Activated CD4-positive, alpha-beta T cell treated with anti-CD3 and anti-CD28 coated beads for 1 hour (primary cell): ENCODE measurements around the gene EML5.
"Not testable (repeated sequence)": the region's sequence is repeated elsewhere in the genome, so short reads cannot be mapped to it uniquely, and the experiment has no call there.

ENCODE experiments used
- DNase-seq: peaks from one replicate; pipeline ENCODE4 v3.0.0-alpha.2; 2020

EML5 gene

DNA sequence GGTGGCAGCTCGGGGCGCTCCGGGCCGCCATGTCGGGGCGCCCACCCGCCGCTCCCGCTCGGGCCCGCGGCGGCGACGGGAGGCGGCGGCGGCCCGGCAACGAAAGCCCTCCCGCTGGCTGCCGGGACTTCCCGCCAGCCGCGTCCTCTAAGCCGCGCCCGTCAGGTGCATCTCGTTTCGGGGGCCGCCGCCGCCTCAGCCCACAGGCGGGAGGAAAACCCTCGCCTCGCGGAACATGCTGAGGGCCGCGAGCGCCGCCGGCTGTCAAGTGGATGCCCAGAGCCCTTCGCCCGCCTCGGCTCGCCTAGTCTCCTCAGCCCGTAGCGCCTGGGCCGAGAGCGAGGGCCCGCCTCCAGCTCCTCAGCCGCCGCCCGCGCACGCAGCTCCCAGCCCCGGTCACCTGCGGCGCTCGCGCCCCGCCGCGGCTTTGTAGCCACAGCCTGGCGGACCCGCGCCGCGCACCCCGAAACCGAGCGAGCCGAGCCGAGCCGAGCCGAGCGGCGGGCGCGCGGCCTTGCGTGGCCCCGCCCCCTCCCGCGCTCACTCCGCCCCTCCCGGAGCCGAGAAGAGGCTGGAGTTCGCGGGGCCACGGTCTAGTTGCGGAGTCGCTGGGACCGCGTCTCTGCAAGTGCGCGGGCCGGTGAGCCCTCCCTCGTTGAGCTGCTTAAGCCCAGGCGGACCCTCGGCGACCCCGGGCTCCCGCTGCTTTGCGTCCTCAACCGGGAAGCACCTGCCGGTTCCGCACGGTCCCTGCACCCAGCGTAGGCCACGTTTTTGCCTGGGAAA lies at the start of gene EML5:
Gene EML5, minus strand, starts transcription at position 481 of the 786 bp plus-strand sequence. Its CDS starts 450 bp downstream, at position 31.
- DNase-seq: peak; percentile 77

- no peak for DNase-seq
Observed at GRCh38 chr14:88842414-88842813, 49.7 kb upstream of the EML5 start.

GRCh38 chr14:88841741-88842140 lies 49.0 kb upstream of the EML5 start:
- DNase-seq: no peak

- DNase-seq: no peak
Observed at GRCh38 chr14:88840926-88841325, 48.2 kb upstream of the EML5 start.

GRCh38 chr14:88838015-88838414 lies 45.3 kb upstream of the EML5 start:
- no peak for DNase-seq

GRCh38 chr14:88837495-88837894 lies 44.7 kb upstream of the EML5 start:
- no peak for DNase-seq

GRCh38 chr14:88835661-88836060 lies 42.9 kb upstream of the EML5 start:
- DNase-seq: no peak

- no peak for DNase-seq
Observed at GRCh38 chr14:88834883-88835431, 42.2 kb upstream of the EML5 start.

GRCh38 chr14:88831284-88831683 lies 38.5 kb upstream of the EML5 start:
- DNase-seq: no peak

DNA sequence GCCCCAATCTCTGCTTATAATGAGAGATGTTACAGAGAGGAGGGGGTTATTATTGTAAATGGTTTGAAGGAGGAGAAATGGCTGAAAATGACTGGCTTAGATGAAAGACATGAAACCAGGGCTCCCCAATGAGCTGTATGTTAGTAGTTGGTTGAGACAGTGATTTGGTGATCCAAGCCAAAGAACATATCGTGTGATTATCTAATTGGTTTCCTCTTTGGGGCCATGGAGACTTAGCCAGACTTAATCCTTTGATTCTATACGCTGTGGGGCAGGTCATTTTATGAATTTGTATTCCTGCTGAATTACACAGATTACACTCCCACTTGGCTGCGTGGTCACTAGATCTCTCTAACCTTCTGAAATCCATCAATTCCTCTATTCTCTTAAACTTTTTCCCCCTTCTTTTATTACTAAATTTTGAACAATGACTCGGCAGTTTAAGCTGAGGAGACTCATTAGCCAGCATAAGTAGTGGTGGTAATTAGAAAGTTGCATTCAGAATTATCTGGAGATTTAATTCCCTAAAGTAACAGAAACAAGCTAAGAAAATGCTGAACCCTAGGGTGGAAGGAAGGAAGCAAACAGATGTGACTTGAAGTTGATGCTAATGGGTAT lies 37.0 kb upstream of the EML5 start:
- DNase-seq: no peak

DNA sequence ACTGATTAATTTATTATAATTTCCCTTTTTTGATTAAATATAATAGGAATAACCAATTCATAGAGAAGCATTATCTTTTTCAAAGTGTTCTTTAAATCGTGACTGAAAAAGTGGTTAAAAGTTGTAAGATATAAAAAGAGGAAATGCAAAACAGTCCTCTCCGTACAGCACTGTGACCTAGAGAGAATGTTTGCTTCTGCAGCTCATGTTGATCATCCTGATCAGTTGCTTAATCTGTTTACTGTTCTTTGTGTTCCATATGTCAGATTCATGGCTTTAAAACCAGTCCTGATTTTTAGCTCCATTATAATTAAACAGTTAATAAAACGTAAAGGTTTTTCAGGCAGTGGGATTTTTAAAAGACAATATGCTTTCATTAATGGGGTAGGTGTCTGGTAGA lies 36.4 kb upstream of the EML5 start:
- DNase-seq: no peak

GRCh38 chr14:88825503-88825902 lies 32.8 kb upstream of the EML5 start:
- no peak for DNase-seq

DNA sequence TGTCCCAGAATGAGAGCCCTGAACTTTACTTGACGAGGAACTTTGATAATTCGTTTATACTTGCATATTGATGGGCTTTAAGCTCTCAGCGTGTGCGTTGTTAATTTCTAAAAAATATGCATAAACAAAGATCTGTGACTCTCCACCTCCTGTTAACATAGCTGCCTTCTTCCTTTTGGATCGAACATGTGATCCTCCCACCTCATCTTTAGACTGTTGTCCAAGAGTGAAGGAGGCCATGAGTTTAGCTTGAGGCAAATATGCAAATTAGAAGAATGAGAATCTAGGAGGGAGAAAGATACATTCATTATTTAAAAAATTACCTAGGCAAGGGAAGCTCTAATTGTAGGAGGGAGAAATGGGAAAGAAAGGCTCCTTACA lies 32.3 kb upstream of the EML5 start:
- no peak for DNase-seq

DNA sequence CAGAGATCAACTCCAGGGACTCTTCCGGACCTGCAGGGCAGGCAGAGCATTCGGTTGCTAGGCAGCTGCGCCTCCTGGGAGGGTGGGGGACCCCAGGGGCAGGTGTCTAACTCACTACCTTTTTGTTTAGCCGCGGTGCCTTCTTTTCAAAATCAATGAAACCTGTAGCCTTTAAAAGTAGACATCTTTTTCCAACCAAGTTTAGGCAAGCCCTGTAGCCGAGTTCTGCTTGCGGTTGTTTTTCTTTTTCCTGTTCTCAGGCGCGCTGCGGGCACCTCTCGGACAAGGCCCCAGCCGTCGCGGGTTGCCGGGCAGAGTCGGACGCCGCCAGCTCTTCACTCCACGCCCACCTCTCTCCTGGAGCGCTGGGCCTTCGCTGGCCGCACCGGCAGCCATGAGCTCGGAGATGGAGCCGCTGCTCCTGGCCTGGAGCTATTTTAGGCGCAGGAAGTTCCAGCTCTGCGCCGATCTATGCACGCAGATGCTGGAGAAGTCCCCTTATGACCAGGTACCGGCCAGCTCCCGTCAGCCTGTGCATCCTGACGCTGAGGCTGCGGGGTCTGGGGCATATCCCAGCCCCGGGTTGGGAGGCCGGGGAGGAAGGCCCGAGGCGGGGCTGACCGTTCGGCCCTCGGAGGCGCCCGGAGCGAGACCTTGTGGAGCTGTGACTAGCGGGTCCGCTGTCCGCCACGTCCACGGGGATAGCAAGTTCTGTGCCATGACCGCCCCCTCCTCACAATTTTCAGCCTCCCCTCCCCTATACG lies 31.7 kb upstream of the EML5 start, which contains the start of gene TTC8:
Gene TTC8, plus strand, starts transcription at position 338 of the 764 bp plus-strand sequence. Its CDS starts 57 bp downstream, at position 395.
- peak; percentile 71 for DNase-seq

DNA sequence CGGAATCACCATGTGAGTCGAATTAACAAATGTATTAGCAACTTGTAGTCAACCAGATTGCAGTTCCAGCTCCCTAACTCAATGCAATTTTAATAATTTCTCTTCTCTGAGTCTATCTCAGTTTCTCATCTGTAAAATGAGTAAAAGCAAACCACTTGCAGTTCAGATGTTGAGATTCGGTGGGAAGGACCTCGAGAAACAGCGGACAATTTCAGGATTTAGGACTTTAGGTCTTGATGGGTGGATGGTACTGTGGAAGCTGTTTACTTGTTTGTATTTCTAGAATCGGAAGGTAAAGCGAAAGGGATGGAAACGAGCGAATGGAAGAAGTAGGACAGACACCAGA lies 31.2 kb upstream of the EML5 start:
- no peak for DNase-seq

DNA sequence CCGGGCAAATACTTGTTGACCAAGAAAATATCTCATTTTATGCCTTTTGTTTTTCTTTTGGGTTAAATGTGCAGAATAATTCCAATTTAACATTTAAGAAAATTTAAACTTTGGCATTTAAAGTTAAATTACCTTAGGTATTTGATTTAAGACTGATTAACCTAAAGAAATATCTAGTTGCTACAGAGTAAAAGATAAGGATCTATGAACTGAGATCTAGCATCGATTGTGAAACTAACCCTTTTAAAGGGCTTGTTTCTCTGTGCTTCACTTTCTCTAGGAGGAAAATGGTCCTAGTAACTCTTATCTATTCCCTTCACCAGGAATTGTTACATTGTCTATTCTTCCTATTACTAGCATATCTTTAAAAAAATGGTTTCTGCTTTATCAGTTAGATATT lies 29.1 kb upstream of the EML5 start:
- no peak for DNase-seq

DNA sequence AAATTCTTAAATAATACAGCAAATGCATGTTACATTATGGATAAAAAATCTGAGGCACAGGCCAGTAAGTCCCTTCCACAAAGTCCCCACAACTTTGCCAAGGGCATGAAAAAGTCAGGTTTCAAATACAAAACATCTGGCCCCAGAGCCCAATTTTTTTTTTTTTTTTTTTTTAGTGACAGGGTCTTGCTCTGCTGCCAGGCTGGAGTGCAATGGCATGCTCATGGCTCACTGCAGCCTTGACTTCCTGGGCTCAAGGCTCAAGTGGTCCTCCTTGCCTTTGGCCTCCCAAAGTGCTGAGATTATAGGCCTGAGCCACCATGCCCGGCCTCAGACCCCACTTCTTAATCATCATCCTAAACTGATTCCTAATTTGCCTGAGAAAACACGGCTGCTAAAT lies 28.6 kb upstream of the EML5 start:
- no peak for DNase-seq

GRCh38 chr14:88819674-88820073 lies 26.9 kb upstream of the EML5 start:
- not testable (repeated sequence) for DNase-seq

DNA sequence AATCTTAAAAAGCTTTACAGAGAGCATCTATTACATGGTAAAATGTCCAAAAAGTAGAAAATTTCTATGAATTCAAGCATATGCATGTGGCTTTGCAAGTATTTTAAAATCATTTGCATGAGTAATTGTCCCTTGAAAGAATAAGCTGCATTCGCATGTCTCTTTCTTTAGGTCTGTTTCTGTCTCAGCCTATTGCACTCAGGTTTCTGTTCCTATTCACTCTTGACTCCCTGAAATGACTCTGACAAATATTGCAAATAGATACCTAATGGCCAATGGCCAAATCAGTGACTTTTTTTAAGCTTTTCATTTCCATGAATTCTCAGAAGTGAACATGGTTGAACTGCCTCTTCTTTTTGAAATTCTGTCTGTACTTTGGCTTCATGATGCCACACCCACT lies 25.3 kb upstream of the EML5 start:
- DNase-seq: no peak

DNA sequence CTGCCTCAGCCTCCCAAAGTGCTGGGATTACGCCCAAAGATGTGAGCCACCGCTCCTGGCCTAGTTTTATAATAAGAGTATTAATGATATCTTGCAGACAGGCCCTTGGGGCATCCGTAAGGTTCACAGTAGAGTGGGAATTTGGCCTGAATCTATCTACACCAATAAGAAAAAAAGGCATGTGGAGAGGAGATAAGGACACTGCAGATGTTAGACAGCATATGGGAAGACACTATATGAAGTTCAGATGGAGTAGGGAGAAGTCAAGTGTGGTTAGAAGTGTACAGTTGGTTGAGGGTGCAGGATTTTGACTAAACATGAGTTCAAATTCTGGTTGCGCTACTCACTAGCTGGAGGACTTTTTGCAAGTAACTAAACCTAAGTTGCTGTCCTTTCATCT lies 23.2 kb upstream of the EML5 start:
- no peak for DNase-seq

- DNase-seq: no peak
Observed at GRCh38 chr14:88808359-88808758, 15.6 kb upstream of the EML5 start.

- no peak for DNase-seq
Observed at GRCh38 chr14:88804477-88804876, 11.7 kb upstream of the EML5 start.

- DNase-seq: no peak
Observed at GRCh38 chr14:88804035-88804434, 11.3 kb upstream of the EML5 start.

DNA sequence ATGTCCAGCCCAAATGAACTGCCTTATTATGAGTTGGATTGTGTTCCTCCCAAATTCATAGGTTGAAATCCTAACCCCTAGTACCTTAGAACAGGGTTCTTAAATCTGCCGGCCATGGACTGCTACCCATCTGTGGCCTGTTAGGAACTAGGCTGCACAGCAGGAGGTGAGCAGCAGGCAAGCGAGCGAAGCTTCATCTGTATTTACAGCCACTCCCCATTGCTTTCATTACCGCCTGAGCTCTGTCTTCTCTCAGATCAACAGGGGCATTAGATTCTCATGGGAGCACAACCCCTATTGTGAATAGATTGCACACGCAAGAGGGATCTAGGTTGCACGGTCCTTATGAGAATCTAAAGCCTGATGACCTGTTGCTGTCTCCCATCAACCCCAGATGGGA lies 9.8 kb upstream of the EML5 start:
- no peak for DNase-seq
